ENCODE results near the gene RALGDS.

- TF ChIP-seq, protein P1, sequence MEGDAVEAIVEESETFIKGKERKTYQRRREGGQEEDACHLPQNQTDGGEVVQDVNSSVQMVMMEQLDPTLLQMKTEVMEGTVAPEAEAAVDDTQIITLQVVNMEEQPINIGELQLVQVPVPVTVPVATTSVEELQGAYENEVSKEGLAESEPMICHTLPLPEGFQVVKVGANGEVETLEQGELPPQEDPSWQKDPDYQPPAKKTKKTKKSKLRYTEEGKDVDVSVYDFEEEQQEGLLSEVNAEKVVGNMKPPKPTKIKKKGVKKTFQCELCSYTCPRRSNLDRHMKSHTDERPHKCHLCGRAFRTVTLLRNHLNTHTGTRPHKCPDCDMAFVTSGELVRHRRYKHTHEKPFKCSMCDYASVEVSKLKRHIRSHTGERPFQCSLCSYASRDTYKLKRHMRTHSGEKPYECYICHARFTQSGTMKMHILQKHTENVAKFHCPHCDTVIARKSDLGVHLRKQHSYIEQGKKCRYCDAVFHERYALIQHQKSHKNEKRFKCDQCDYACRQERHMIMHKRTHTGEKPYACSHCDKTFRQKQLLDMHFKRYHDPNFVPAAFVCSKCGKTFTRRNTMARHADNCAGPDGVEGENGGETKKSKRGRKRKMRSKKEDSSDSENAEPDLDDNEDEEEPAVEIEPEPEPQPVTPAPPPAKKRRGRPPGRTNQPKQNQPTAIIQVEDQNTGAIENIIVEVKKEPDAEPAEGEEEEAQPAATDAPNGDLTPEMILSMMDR (conservative IDR thresholded peaks at IDR 0.05; ENCODE audit: low read depth, low read length) = no peak
- TF ChIP-seq EZH2 (IDR thresholded peaks at IDR 0.05; ENCODE audit: borderline replicate concordance, low read depth, low read length, poor library complexity, severe bottlenecking) = no peak
Observed at GRCh38 chr9:133055788-133056420, 65.1 kb downstream of the RALGDS start.

Data from A673 (cell line).